Measurements from ENCODE around the gene MAGEA8. TPM values are rescaled to one million over a fixed set of nuclear protein-coding genes. Genes with fewer than 3 reads are reported as not detected.

The MAGEA8 gene
- total RNA-seq, 2 donors from 2014 or later = not detected

Other genes starting within 250 kb of the MAGEA8 start
- gene TMEM185A, start 249.4 kb upstream of the MAGEA8 start, total RNA-seq = 10 to 100 TPM; 19.8 to 22.1 TPM
- not detected for gene MAGEA11, start 169.1 kb upstream of the MAGEA8 start, total RNA-seq
- 1 to 10 TPM; 1.0 to 1.5 TPM for gene HSFX1, start 107.1 kb upstream of the MAGEA8 start, total RNA-seq
- gene MAGEA9, start 99.3 kb upstream of the MAGEA8 start, total RNA-seq = not detected
- gene HSFX4, start 48.4 kb downstream of the MAGEA8 start, total RNA-seq = not detected
- gene EOLA2, start 57.3 kb downstream of the MAGEA8 start, total RNA-seq = 10 to 100 TPM; 30.0 to 31.7 TPM

Data from left colon (tissue), 2 donors.